ENCODE results near the gene VRTN. TPM values are rescaled to one million over a fixed set of nuclear protein-coding genes. Genes with fewer than 3 reads are reported as not detected.
A peak's percentile ranks its signal among the peaks of the same experiment; 100 is the strongest.

Gene VRTN
- 0.05 TPM for total RNA-seq
- 0.02 TPM for polyA plus RNA-seq
- long read RNA-seq, donor 1 = 0 reads
- long read RNA-seq, donor 2 = 0 reads
- long read RNA-seq, donor 3 = 0 reads
- long read RNA-seq, donor 4 = 0 reads
- long read RNA-seq, donor 5 = 0 reads
- long read RNA-seq, donor 6 = 0 reads
- long read RNA-seq, donor 7 = 0 reads
- long read RNA-seq, donor 8 = 0 reads
- long read RNA-seq, donor 9 = 0 reads
- long read RNA-seq, donor 10 = 0 reads

GRCh38 chr14:74348241-74348734 is at the start of gene VRTN:
VRTN (plus strand) TSS chr14:74348471; CDS start chr14:74356784, 8,313 bp downstream.
- no peak for DNase-seq (ENCODE audit: low read depth in 6 of 9, low spot score in 9 of 9)
- Histone ChIP-seq H3K36me3 (ENCODE audit: control insufficient read depth in 2 of 2, insufficient read depth in 2 of 2, low read length in 1 of 2) (no peaks in the 10 kb centered on the region), H3K27me3 (ENCODE audit: control insufficient read depth in 2 of 2, insufficient read depth in 1 of 2, low read length in 1 of 2) (peaks cover 0 to 41% of the 10 kb centered on the region in 2 donors), H3K4me1 (ENCODE audit: control insufficient read depth in 2 of 2, insufficient read depth in 2 of 2, low read length in 2 of 2) (no peaks in the 10 kb centered on the region), H3K4me3 (ENCODE audit: low read length in 2 of 2) (no peak within 1 kb of the TSS), H3K27ac (ENCODE audit: low read depth in 1 of 2, low read length in 1 of 2) (no peak within 1 kb of the TSS), H3K9me3 (ENCODE audit: control insufficient read depth in 2 of 2, insufficient read depth in 1 of 2, low read length in 1 of 2) (no peaks in the 10 kb centered on the region)
- WGBS = 92% methylated on average over 12 of the region's 12 CpGs

GRCh38 chr14:74299061-74299545 is 49.2 kb upstream of the VRTN start:
- Histone ChIP-seq H3K4me1 (ENCODE audit: control insufficient read depth in 2 of 2, insufficient read depth in 2 of 2, low read length in 2 of 2) (peaks cover 12 to 14% of the 10 kb centered on the region in 2 donors), H3K4me3 (ENCODE audit: low read length in 2 of 2) (no peak overlapping the region), H3K9me3 (ENCODE audit: control insufficient read depth in 2 of 2, insufficient read depth in 1 of 2, low read length in 1 of 2) (no peaks in the 10 kb centered on the region), H3K36me3 (ENCODE audit: control insufficient read depth in 2 of 2, insufficient read depth in 2 of 2, low read length in 1 of 2) (peaks cover 42 to 57% of the 10 kb centered on the region in 2 donors), H3K27ac (ENCODE audit: low read depth in 1 of 2, low read length in 1 of 2) (peak overlapping the region in 1 of 2 donors; percentile 8), H3K27me3 (ENCODE audit: control insufficient read depth in 2 of 2, insufficient read depth in 1 of 2, low read length in 1 of 2) (no peaks in the 10 kb centered on the region)
- peak in 1 of 9 donors; percentile 53 for DNase-seq (ENCODE audit: low read depth in 6 of 9, low spot score in 9 of 9)
- WGBS = 78% methylated on average over 10 of the region's 10 CpGs

- no peak for DNase-seq (ENCODE audit: low read depth in 6 of 9, low spot score in 9 of 9)
Measured at GRCh38 chr14:74301594-74302151, 46.6 kb upstream of the VRTN start.

GRCh38 chr14:74302152-74302628 is 46.1 kb upstream of the VRTN start:
- Histone ChIP-seq H3K9me3 (ENCODE audit: control insufficient read depth in 2 of 2, insufficient read depth in 1 of 2, low read length in 1 of 2) (no peaks in the 10 kb centered on the region), H3K4me1 (ENCODE audit: control insufficient read depth in 2 of 2, insufficient read depth in 2 of 2, low read length in 2 of 2) (peaks cover 12 to 14% of the 10 kb centered on the region in 2 donors), H3K27me3 (ENCODE audit: control insufficient read depth in 2 of 2, insufficient read depth in 1 of 2, low read length in 1 of 2) (no peaks in the 10 kb centered on the region), H3K4me3 (ENCODE audit: low read length in 2 of 2) (peak overlapping the region; percentile 89 to 96), H3K36me3 (ENCODE audit: control insufficient read depth in 2 of 2, insufficient read depth in 2 of 2, low read length in 1 of 2) (peaks cover 15 to 27% of the 10 kb centered on the region in 2 donors), H3K27ac (ENCODE audit: low read depth in 1 of 2, low read length in 1 of 2) (peak overlapping the region; percentile 93 to 94)
- peak in 7 of 9 donors; percentile 20 to 76 (median 41) for DNase-seq (ENCODE audit: low read depth in 6 of 9, low spot score in 9 of 9)
- under 1% methylated on average over 6 of the region's 6 CpGs for WGBS

More at GRCh38 chr14:74301594-74302151, 46.6 kb upstream of the VRTN start:
- Histone ChIP-seq H3K27ac (ENCODE audit: low read depth in 1 of 2, low read length in 1 of 2) (peak overlapping the region; percentile 18 to 93), H3K27me3 (ENCODE audit: control insufficient read depth in 2 of 2, insufficient read depth in 1 of 2, low read length in 1 of 2) (no peaks in the 10 kb centered on the region), H3K4me1 (ENCODE audit: control insufficient read depth in 2 of 2, insufficient read depth in 2 of 2, low read length in 2 of 2) (peaks cover 12 to 14% of the 10 kb centered on the region in 2 donors), H3K36me3 (ENCODE audit: control insufficient read depth in 2 of 2, insufficient read depth in 2 of 2, low read length in 1 of 2) (peaks cover 18 to 31% of the 10 kb centered on the region in 2 donors), H3K9me3 (ENCODE audit: control insufficient read depth in 2 of 2, insufficient read depth in 1 of 2, low read length in 1 of 2) (no peaks in the 10 kb centered on the region), H3K4me3 (ENCODE audit: low read length in 2 of 2) (peak overlapping the region; percentile 89 to 96)
- 40% methylated on average over 22 of the region's 22 CpGs for WGBS

- H3K36me3 ChIP-seq (ENCODE audit: control insufficient read depth in 2 of 2, insufficient read depth in 2 of 2, low read length in 1 of 2) = peaks cover 12 to 23% of the 10 kb centered on the region in 2 donors
- 15% methylated on average over 61 of the region's 61 CpGs for WGBS
- peak within 1 kb of the TSS; percentile 89 to 96 for H3K4me3 ChIP-seq (ENCODE audit: low read length in 2 of 2)
- H3K27me3 ChIP-seq (ENCODE audit: control insufficient read depth in 2 of 2, insufficient read depth in 1 of 2, low read length in 1 of 2) = no peaks in the 10 kb centered on the region
- peaks cover 12 to 14% of the 10 kb centered on the region in 2 donors for H3K4me1 ChIP-seq (ENCODE audit: control insufficient read depth in 2 of 2, insufficient read depth in 2 of 2, low read length in 2 of 2)
- peak; percentile 37 to 88 (median 67) for DNase-seq (ENCODE audit: low read depth in 6 of 9, low spot score in 9 of 9)
- H3K27ac ChIP-seq (ENCODE audit: low read depth in 1 of 2, low read length in 1 of 2) = peak within 1 kb of the TSS; percentile 93 to 94
- H3K9me3 ChIP-seq (ENCODE audit: control insufficient read depth in 2 of 2, insufficient read depth in 1 of 2, low read length in 1 of 2) = no peaks in the 10 kb centered on the region
Measured at GRCh38 chr14:74302634-74303569, 45.4 kb upstream of the VRTN start, which contains the start of gene ABCD4. ABCD4 (minus strand) TSS chr14:74302934; CDS start chr14:74302912, 22 bp downstream.

- Histone ChIP-seq H3K9me3 (ENCODE audit: control insufficient read depth in 2 of 2, insufficient read depth in 1 of 2, low read length in 1 of 2) (no peaks in the 10 kb centered on the region), H3K27ac (ENCODE audit: low read depth in 1 of 2, low read length in 1 of 2) (no peak overlapping the region), H3K4me3 (ENCODE audit: low read length in 2 of 2) (no peak overlapping the region), H3K36me3 (ENCODE audit: control insufficient read depth in 2 of 2, insufficient read depth in 2 of 2, low read length in 1 of 2) (no peaks in the 10 kb centered on the region), H3K4me1 (ENCODE audit: control insufficient read depth in 2 of 2, insufficient read depth in 2 of 2, low read length in 2 of 2) (no peaks in the 10 kb centered on the region), H3K27me3 (ENCODE audit: control insufficient read depth in 2 of 2, insufficient read depth in 1 of 2, low read length in 1 of 2) (peaks cover 0 to 4% of the 10 kb centered on the region in 2 donors)
- 96% methylated on average over 5 of the region's 5 CpGs for WGBS
- DNase-seq (ENCODE audit: low read depth in 6 of 9, low spot score in 9 of 9) = no peak
Measured at GRCh38 chr14:74308695-74309094, 39.6 kb upstream of the VRTN start.

GRCh38 chr14:74309125-74310022 is 38.9 kb upstream of the VRTN start:
- no peaks in the 10 kb centered on the region for H3K36me3 ChIP-seq (ENCODE audit: control insufficient read depth in 2 of 2, insufficient read depth in 2 of 2, low read length in 1 of 2)
- 90% methylated on average over 8 of the region's 8 CpGs for WGBS
- H3K27me3 ChIP-seq (ENCODE audit: control insufficient read depth in 2 of 2, insufficient read depth in 1 of 2, low read length in 1 of 2) = peaks cover 0 to 4% of the 10 kb centered on the region in 2 donors

GRCh38 chr14:74312161-74312560 is 36.1 kb upstream of the VRTN start:
- H3K4me3 ChIP-seq (ENCODE audit: low read length in 2 of 2) = no peak overlapping the region
- H3K36me3 ChIP-seq (ENCODE audit: control insufficient read depth in 2 of 2, insufficient read depth in 2 of 2, low read length in 1 of 2) = no peaks in the 10 kb centered on the region
- peaks cover 0 to 4% of the 10 kb centered on the region in 2 donors for H3K27me3 ChIP-seq (ENCODE audit: control insufficient read depth in 2 of 2, insufficient read depth in 1 of 2, low read length in 1 of 2)
- DNase-seq (ENCODE audit: low read depth in 6 of 9, low spot score in 9 of 9) = no peak
- no peaks in the 10 kb centered on the region for H3K4me1 ChIP-seq (ENCODE audit: control insufficient read depth in 2 of 2, insufficient read depth in 2 of 2, low read length in 2 of 2)
- 94% methylated on average over 2 of the region's 2 CpGs for WGBS
- no peak overlapping the region for H3K27ac ChIP-seq (ENCODE audit: low read depth in 1 of 2, low read length in 1 of 2)
- no peaks in the 10 kb centered on the region for H3K9me3 ChIP-seq (ENCODE audit: control insufficient read depth in 2 of 2, insufficient read depth in 1 of 2, low read length in 1 of 2)

More at GRCh38 chr14:74309125-74310022, 38.9 kb upstream of the VRTN start:
- H3K9me3 ChIP-seq (ENCODE audit: control insufficient read depth in 2 of 2, insufficient read depth in 1 of 2, low read length in 1 of 2) = no peaks in the 10 kb centered on the region
- H3K4me3 ChIP-seq (ENCODE audit: low read length in 2 of 2) = no peak overlapping the region
- no peaks in the 10 kb centered on the region for H3K4me1 ChIP-seq (ENCODE audit: control insufficient read depth in 2 of 2, insufficient read depth in 2 of 2, low read length in 2 of 2)
- no peak overlapping the region for H3K27ac ChIP-seq (ENCODE audit: low read depth in 1 of 2, low read length in 1 of 2)
- DNase-seq (ENCODE audit: low read depth in 6 of 9, low spot score in 9 of 9) = no peak

Measured in thymus (tissue), 14 donors.